ENCODE measurements around the gene MYH10. TPM values are rescaled to one million over a fixed set of nuclear protein-coding genes. Genes with fewer than 3 reads are reported as not detected.

MYH10 gene
- total RNA-seq, 1 experiment from 2014 or later = 251 TPM

- Histone ChIP-seq H3K79me2 (ENCODE audit: insufficient read depth, low read length) (no peaks in the 10 kb centered on the region), H3K27ac (ENCODE audit: insufficient read length, low read depth, low read length) (no peak overlapping the region), H3K79me1 (ENCODE audit: insufficient read depth, low read depth, low read length, poor library complexity, severe bottlenecking) (no peaks in the 10 kb centered on the region), H2BK5ac (ENCODE audit: insufficient read length, low read length) (no peak overlapping the region), H4K8ac (replicated peaks; ENCODE audit: insufficient read length, low read depth, low read length) (no peak overlapping the region), H3K4me1 (ENCODE audit: insufficient read depth, low read length) (no peaks in the 10 kb centered on the region), H3K9ac (ENCODE audit: extremely low read depth, insufficient read length, low read length) (no peak overlapping the region), H3K4ac (ENCODE audit: low read depth, low read length) (no peak overlapping the region), H3K27me3 (ENCODE audit: insufficient read depth, low read length) (no peaks in the 10 kb centered on the region), H3K23ac (ENCODE audit: insufficient read length, low read depth, low read length) (no peak overlapping the region), H2BK20ac (ENCODE audit: low read depth, low read length, poor library complexity, severe bottlenecking) (no peak overlapping the region), H2BK120ac (ENCODE audit: low read depth, low read length, poor library complexity, severe bottlenecking) (no peak overlapping the region), H3K4me2 (ENCODE audit: insufficient read depth, insufficient read length, low read length) (no peak overlapping the region), H4K91ac (ENCODE audit: insufficient read length, low read depth, low read length) (no peak overlapping the region), H3T11ph (ENCODE audit: low read length) (no peak overlapping the region), H3K56ac (ENCODE audit: insufficient read length, low read depth, low read length) (no peak overlapping the region), H4K20me1 (ENCODE audit: control insufficient read depth, insufficient read depth, insufficient read length) (no peaks in the 10 kb centered on the region), H2BK15ac (ENCODE audit: low read depth, low read length) (no peak overlapping the region), H3K14ac (ENCODE audit: insufficient read depth, low read length) (no peak overlapping the region), H4K5ac (ENCODE audit: insufficient read length, low read depth, low read length) (no peak overlapping the region), H3K18ac (ENCODE audit: insufficient read length, low read depth, low read length) (no peak overlapping the region), H2BK12ac (ENCODE audit: insufficient read length, low read depth, low read length) (no peak overlapping the region), H3K23me2 (ENCODE audit: insufficient read length, low read depth, low read length, poor library complexity, severe bottlenecking) (no peaks in the 10 kb centered on the region), H2AK5ac (ENCODE audit: insufficient read length, low read length) (no peak overlapping the region), H3K9me3 (ENCODE audit: control insufficient read depth, low read depth, low read length) (no peaks in the 10 kb centered on the region), H2AFZ (ENCODE audit: low read length) (no peak overlapping the region)
- no peak for TF ChIP-seq CTCF (conservative IDR thresholded peaks at IDR 0.05)
- no peaks in the 10 kb centered on the region; the same call in 1 of the 2 replicates for H3K27me3 Mint-ChIP-seq (ENCODE audit: low read depth)
- WGBS (ENCODE audit: extremely low coverage, insufficient read length, low lambda C conversion rate) = no CpG with 5 or more reads among the region's 4 CpGs
- no peaks in the 10 kb centered on the region for H3K4me1 Mint-ChIP-seq
- no peak for DNase-seq
- H3K27ac Mint-ChIP-seq = peak overlapping the region in 1 of 3 experiments; percentile 89; a peak in 2 of 7 replicates
- H3K9me3 Mint-ChIP-seq = 0 out of 5 replicates have a peak, but pooled peaks cover 0 to 2% of the 10 kb centered on the region in 2 experiments
- peaks cover 74 to 96% (median 95%) of the 10 kb centered on the region in 3 experiments for H3K36me3 Mint-ChIP-seq (ENCODE audit: insufficient read depth in 1 of 3, low read depth in 3 of 3)
- no peak overlapping the region for H3K4me3 Mint-ChIP-seq
These were observed 141.6 kb downstream of the MYH10 start for GRCh38 chr17:8488901-8489300.
